Measurements from ENCODE around the gene ERBB3.

Gene ERBB3

GRCh38 chr12:56080556-56081138, 682 bp downstream of the ERBB3 start:
- no peak for DNase-seq

- no peak for DNase-seq
Measured at GRCh38 chr12:56081393-56082347, 1.7 kb downstream of the ERBB3 start.

- no peak for DNase-seq
Measured at GRCh38 chr12:56082382-56082781, 2.4 kb downstream of the ERBB3 start.

GRCh38 chr12:56082967-56083366, 3.0 kb downstream of the ERBB3 start:
- DNase-seq: no peak

- DNase-seq: no peak
Measured at GRCh38 chr12:56084958-56085543, 5.1 kb downstream of the ERBB3 start.

GRCh38 chr12:56086096-56086495, 6.1 kb downstream of the ERBB3 start:
- DNase-seq: no peak

- DNase-seq: no peak
Measured at GRCh38 chr12:56086608-56087007, 6.6 kb downstream of the ERBB3 start.

- no peak for DNase-seq
Measured at GRCh38 chr12:56087220-56087619, 7.3 kb downstream of the ERBB3 start.

GRCh38 chr12:56097738-56098137, 17.8 kb downstream of the ERBB3 start:
- no peak for DNase-seq

- DNase-seq: no peak
Measured at GRCh38 chr12:56098592-56098991, 18.6 kb downstream of the ERBB3 start.

- no peak for DNase-seq
Measured at GRCh38 chr12:56099787-56100186, 19.8 kb downstream of the ERBB3 start.

- DNase-seq: no peak
Measured at GRCh38 chr12:56101045-56101444, 21.1 kb downstream of the ERBB3 start.

- DNase-seq: no peak
Measured at GRCh38 chr12:56102683-56103065, 22.7 kb downstream of the ERBB3 start.

- no peak for DNase-seq
Measured at GRCh38 chr12:56103066-56103711, 23.2 kb downstream of the ERBB3 start.

GRCh38 chr12:56103823-56104108, 23.8 kb downstream of the ERBB3 start:
- DNase-seq: no peak

- DNase-seq: peak; percentile 96
Measured at GRCh38 chr12:56104109-56104814, 24.3 kb downstream of the ERBB3 start, which contains the start of gene PA2G4. TSS of gene PA2G4 (plus strand) at chr12:56104559. CDS start at chr12:56104738, 179 bp downstream.

- DNase-seq: no peak
Measured at GRCh38 chr12:56104815-56105608, 25.0 kb downstream of the ERBB3 start.

- no peak for DNase-seq
Measured at GRCh38 chr12:56105609-56105902, 25.6 kb downstream of the ERBB3 start.

GRCh38 chr12:56107242-56107641, 27.3 kb downstream of the ERBB3 start:
- DNase-seq: no peak

GRCh38 chr12:56110571-56110970, 30.6 kb downstream of the ERBB3 start:
- DNase-seq: no peak

GRCh38 chr12:56114084-56114483, 34.1 kb downstream of the ERBB3 start:
- no peak for DNase-seq

- no peak for DNase-seq
Measured at GRCh38 chr12:56115329-56115728, 35.4 kb downstream of the ERBB3 start.

Data from NCI-H187 treated with DMSO at 0.1 percent for 48 hours (cell line).